Measurements from ENCODE around the gene SCRT2. TPM values are rescaled to one million over a fixed set of nuclear protein-coding genes. Genes with fewer than 3 reads are reported as not detected.

Gene SCRT2
- total RNA-seq, 1 experiment from 2014 or later, result not detected

DNA sequence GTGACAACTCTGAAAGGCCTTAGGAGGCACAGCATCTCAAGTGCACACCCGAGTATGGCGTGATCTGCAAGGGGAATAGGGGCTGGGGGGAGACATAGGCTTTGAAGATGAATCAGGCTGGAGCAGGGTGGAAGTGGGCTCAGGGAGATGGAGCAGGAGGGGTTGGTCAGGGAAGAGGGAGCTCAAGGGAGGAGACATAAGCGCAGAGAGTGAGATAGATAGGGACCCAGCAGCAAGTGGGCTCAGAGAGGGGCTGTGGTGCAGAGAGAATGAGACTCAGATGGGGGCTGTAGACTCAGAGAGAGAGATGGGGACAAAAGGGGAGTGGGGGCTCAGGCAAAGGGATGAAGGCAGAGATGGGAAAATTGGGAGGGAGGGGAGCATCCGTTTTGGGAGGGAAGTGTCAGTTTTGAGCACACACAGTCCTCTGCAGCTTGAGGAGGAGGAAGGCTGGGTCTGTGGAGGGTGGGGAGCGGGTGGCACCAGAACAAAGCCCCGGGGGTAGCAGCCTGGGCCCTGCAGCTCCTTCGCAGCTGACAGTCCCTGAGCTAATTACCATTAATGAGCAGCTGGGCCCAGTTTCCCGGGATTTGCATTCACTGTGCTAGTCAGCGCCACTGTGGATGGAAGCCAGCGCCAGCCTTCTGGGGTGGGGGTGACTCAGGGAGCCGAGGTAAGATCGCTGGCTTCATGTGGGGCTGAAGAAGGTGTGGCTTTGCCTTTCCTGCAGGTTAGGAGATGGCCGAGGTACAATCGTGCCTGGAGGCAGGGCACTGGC, 41.3 kb downstream of the SCRT2 start:
- Histone ChIP-seq H3K9me3 (no peaks in the 10 kb centered on the region), H3K27me3 (no peaks in the 10 kb centered on the region), H3K4me3 (no peak overlapping the region), H3K36me3 (no peaks in the 10 kb centered on the region)
- no peak for DNase-seq

- Histone ChIP-seq H3K9me3 (no peaks in the 10 kb centered on the region), H3K4me3 (no peak overlapping the region)
- no peak for DNase-seq
These were observed 44.5 kb downstream of the SCRT2 start for GRCh38 chr20:631101-631500.

GRCh38 chr20:626579-626978, 49.0 kb downstream of the SCRT2 start:
- Histone ChIP-seq H3K9me3 (no peaks in the 10 kb centered on the region), H3K4me3 (no peak overlapping the region), H3K36me3 (no peaks in the 10 kb centered on the region), H3K27me3 (no peaks in the 10 kb centered on the region)
- no peak for DNase-seq

More at GRCh38 chr20:631101-631500, 44.5 kb downstream of the SCRT2 start:
- Histone ChIP-seq H3K27me3 (no peaks in the 10 kb centered on the region), H3K36me3 (no peaks in the 10 kb centered on the region)

GRCh38 chr20:625360-625932, 50.2 kb downstream of the SCRT2 start:
- H3K27me3 ChIP-seq, result no peaks in the 10 kb centered on the region
- no peaks in the 10 kb centered on the region for H3K9me3 ChIP-seq

GRCh38 chr20:623704-624103, 51.9 kb downstream of the SCRT2 start:
- Histone ChIP-seq H3K27me3 (no peaks in the 10 kb centered on the region), H3K36me3 (no peaks in the 10 kb centered on the region), H3K4me3 (no peak overlapping the region), H3K9me3 (no peaks in the 10 kb centered on the region)
- DNase-seq, result no peak

More at GRCh38 chr20:625360-625932, 50.2 kb downstream of the SCRT2 start:
- H3K36me3 ChIP-seq, result no peaks in the 10 kb centered on the region
- H3K4me3 ChIP-seq, result no peak overlapping the region
- no peak for DNase-seq

GRCh38 chr20:623021-623420, 52.6 kb downstream of the SCRT2 start:
- no peaks in the 10 kb centered on the region for H3K36me3 ChIP-seq
- no peak overlapping the region for H3K4me3 ChIP-seq
- no peaks in the 10 kb centered on the region for H3K9me3 ChIP-seq
- H3K27me3 ChIP-seq, result no peaks in the 10 kb centered on the region
- DNase-seq, result no peak

DNA sequence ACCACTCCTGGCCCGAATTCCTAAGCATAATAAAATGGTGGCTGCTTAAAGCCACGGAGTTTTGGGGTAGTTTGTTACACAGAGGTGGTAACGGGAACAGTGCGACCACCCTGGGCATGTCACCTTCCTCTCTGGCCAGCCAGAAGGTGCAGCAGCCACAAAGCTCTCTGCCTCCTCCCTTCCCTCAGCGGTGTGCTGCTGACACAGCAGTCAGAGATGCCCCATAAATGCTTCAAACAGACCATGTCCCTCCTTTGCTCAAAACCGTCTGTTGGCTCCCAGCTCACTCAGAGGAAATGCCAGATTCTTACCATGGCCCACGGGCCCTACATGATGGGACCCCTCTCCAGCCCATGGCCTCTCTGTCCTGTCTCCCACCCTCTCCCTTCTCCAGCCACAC, 53.4 kb downstream of the SCRT2 start:
- H3K9me3 ChIP-seq, result no peaks in the 10 kb centered on the region
- no peak for DNase-seq
- no peak overlapping the region for H3K4me3 ChIP-seq
- H3K36me3 ChIP-seq, result no peaks in the 10 kb centered on the region
- no peaks in the 10 kb centered on the region for H3K27me3 ChIP-seq

DNA sequence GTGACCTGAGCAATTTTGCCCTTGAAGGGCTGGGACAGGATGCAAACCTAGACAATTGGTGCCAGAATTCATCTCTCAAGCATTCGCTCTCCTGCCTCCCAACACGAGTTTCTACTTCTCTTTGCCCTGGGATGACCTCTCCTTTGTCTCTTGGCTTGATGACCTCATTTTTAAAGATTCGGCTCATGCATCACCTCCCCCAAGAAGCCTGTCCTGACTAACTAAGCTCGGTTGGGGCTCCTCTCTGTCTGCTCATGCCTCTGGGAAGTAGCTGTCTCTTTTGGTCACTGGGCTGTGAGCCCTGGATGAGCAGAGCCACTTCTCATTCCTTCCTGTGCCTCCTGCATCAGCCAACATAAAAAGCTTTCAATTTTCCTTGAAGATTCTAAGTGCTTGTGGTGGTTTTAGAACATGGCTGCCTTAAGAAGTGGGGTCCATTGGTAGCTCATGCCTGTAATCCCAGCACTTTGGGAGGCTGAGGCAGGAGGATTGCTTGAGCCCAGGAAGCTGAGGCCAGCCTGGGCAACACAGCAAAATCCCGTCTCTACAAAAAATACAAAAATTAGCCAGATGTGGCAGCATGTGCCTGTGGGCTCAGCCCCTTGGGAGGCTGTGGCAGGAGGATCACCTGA, 54.4 kb downstream of the SCRT2 start:
- DNase-seq, result peak; percentile 15
- Histone ChIP-seq H3K4me3 (no peak overlapping the region), H3K36me3 (no peaks in the 10 kb centered on the region), H3K27me3 (no peaks in the 10 kb centered on the region), H3K9me3 (no peaks in the 10 kb centered on the region)

DNA sequence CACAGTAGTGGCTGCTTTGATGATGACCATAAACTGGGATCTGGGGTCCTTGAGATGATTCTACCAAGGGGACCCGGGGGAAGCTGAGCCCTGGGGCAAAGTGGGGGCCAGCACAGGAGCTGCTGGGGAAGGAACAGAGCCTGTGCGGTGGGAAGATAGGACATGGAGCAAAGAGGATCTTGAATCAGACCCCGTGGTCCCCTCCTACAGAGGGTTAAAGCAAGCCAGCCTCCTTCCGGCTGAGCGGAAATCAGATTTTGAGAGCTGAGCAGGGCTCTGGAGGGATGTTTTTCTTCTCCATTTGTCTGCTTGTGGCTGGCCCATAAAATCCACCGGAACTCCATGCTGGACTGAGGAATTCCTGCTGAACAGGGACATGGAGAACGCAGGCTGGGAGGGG, 55.4 kb downstream of the SCRT2 start:
- no peaks in the 10 kb centered on the region for H3K36me3 ChIP-seq
- no peaks in the 10 kb centered on the region for H3K27me3 ChIP-seq
- no peaks in the 10 kb centered on the region for H3K9me3 ChIP-seq
- DNase-seq, result no peak
- no peak overlapping the region for H3K4me3 ChIP-seq

DNA sequence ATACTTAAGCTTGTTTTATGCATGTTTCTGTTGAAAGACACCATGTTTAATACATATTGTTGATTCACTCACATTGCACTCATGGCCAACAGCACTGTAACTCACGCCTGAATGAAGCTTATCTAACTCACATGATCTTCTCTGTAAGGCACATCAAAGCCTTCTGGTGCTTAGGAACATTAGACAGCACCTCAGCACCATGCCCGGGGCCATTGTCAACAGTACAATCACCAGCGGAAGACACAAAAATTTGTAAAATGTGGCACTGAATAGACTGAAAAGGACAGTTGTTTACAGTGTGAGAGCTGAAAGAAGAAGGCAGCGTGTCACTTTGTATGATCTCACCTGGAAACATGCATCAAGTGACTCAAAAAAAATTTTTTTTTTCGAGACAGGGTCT, 56.6 kb downstream of the SCRT2 start:
- Histone ChIP-seq H3K36me3 (no peaks in the 10 kb centered on the region), H3K4me3 (no peak overlapping the region), H3K27me3 (no peaks in the 10 kb centered on the region), H3K9me3 (no peaks in the 10 kb centered on the region)
- no peak for DNase-seq

GRCh38 chr20:617934-618690, 57.5 kb downstream of the SCRT2 start:
- H3K9me3 ChIP-seq, result no peaks in the 10 kb centered on the region
- DNase-seq, result no peak
- H3K4me3 ChIP-seq, result no peak overlapping the region
- no peaks in the 10 kb centered on the region for H3K27me3 ChIP-seq
- H3K36me3 ChIP-seq, result no peaks in the 10 kb centered on the region

GRCh38 chr20:615514-615913, 60.1 kb downstream of the SCRT2 start:
- Histone ChIP-seq H3K4me3 (no peak overlapping the region), H3K9me3 (no peaks in the 10 kb centered on the region), H3K36me3 (no peaks in the 10 kb centered on the region), H3K27me3 (peaks cover 1% of the 10 kb centered on the region; the same call in 1 of the 2 replicates)
- DNase-seq, result no peak

DNA sequence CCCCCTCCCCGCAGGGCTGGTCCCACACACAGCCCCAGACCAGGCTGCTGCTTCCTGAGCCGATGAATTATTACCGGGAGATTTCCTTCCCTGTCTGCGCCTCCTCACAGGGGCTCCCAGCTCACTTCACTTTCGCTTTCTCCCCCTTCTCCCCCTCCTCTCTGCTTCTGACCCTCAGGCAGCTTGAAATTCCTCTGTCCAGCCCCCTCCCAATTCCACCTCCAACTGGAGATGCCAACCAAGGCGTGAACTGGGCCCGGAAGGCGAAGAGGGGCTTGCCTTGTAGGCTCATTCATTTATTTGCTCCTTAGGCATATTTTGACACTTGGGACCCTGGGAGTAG, 63.8 kb downstream of the SCRT2 start:
- Histone ChIP-seq H3K27me3 (peaks cover 3% of the 10 kb centered on the region; the same call in 1 of the 2 replicates), H3K9me3 (no peaks in the 10 kb centered on the region), H3K4me3 (no peak overlapping the region), H3K36me3 (no peaks in the 10 kb centered on the region)
- no peak for DNase-seq

Other genes with a start within 250 kb of the SCRT2 start
- 10.2 and 11.6 TPM in 2 replicates for gene TBC1D20, start 213.3 kb downstream of the SCRT2 start, total RNA-seq (2014; rRNA removed; shearing (Covaris generic); ENCODE audit: low replicate concordance)
- gene CSNK2A1, start 132.0 kb downstream of the SCRT2 start, total RNA-seq (2014; rRNA removed; shearing (Covaris generic); ENCODE audit: low replicate concordance), result 110 and 119 TPM in 2 replicates
- gene TCF15, start 65.5 kb downstream of the SCRT2 start, total RNA-seq (2014; rRNA removed; shearing (Covaris generic); ENCODE audit: low replicate concordance), result 0.42 TPM in 1 of 2 replicates, not detected in the other
- 57.8 and 80.0 TPM in 2 replicates for gene SRXN1, start 22.6 kb downstream of the SCRT2 start, total RNA-seq (2014; rRNA removed; shearing (Covaris generic); ENCODE audit: low replicate concordance)
- not detected in 2 replicates for gene SLC52A3, start 92.7 kb upstream of the SCRT2 start, total RNA-seq (2014; rRNA removed; shearing (Covaris generic); ENCODE audit: low replicate concordance)
- 3.9 and 4.6 TPM in 2 replicates for gene FAM110A, start 157.9 kb upstream of the SCRT2 start, total RNA-seq (2014; rRNA removed; shearing (Covaris generic); ENCODE audit: low replicate concordance)
- not detected in 2 replicates for gene ANGPT4, start 240.5 kb upstream of the SCRT2 start, total RNA-seq (2014; rRNA removed; shearing (Covaris generic); ENCODE audit: low replicate concordance)

Measured in MG63 (cell line).